SK-N-SH treated with all-trans-retinoic acid at 6 μM for 48 hours (cell line): Measurements from ENCODE around the gene HES4.

Source experiments
- ATAC-seq: fragments of 200-7000 bp; cut with Tn5 transposase; 3 replicates; pipeline ENCODE4 v1.9.1; 2020; ENCODE audit warnings: mild to moderate bottlenecking, moderate library complexity
- BACH2 ChIP-seq: fragments of 250-450 bp; sonication (Bioruptor Pico); IDR thresholded peaks from 2 replicates; pipeline ENCODE4 v1.9.0; 2021; ENCODE audit warnings: mild to moderate bottlenecking, borderline replicate concordance
- CSRNP3 ChIP-seq: fragments of 250-450 bp; sonication (Bioruptor Pico); IDR thresholded peaks from 2 replicates; pipeline ENCODE4 v1.5.1; 2021; ENCODE audit warnings: mild to moderate bottlenecking, moderate library complexity
- ESRRG ChIP-seq: fragments of 250-450 bp; sonication (Bioruptor Pico); IDR thresholded peaks from 2 replicates; pipeline ENCODE4 v1.6.1; 2021; ENCODE audit warnings: mild to moderate bottlenecking
- ISL1 ChIP-seq: fragments of 250-450 bp; sonication (Bioruptor Pico); IDR thresholded peaks from 2 replicates; pipeline ENCODE4 v2.1.2; 2022; ENCODE audit warnings: mild to moderate bottlenecking, moderate library complexity
- PATZ1 ChIP-seq: fragments of 250-450 bp; sonication (Bioruptor Pico); IDR thresholded peaks from 2 replicates; pipeline ENCODE4 v1.8.0; 2020; ENCODE audit warnings: mild to moderate bottlenecking, moderate library complexity, borderline replicate concordance
- RARB ChIP-seq: fragments of 250-450 bp; sonication (Bioruptor Pico); IDR thresholded peaks from 2 replicates; pipeline ENCODE4 v1.8.0; 2021; ENCODE audit warnings: mild to moderate bottlenecking, moderate library complexity
- SNAI2 ChIP-seq: fragments of 250-450 bp; sonication (Bioruptor Pico); IDR thresholded peaks from 2 replicates; pipeline ENCODE4 v1.5.0; 2020; ENCODE audit warnings: mild to moderate bottlenecking, moderate library complexity
- TCF4 ChIP-seq: fragments of 250-450 bp; sonication (Bioruptor Pico); IDR thresholded peaks from 2 replicates; pipeline ENCODE4 v1.8.0; 2021; ENCODE audit warnings: mild to moderate bottlenecking, moderate library complexity, borderline replicate concordance
- TOX ChIP-seq: fragments of 250-450 bp; sonication (Bioruptor Pico); IDR thresholded peaks from 2 replicates; pipeline ENCODE4 v1.8.0; 2021; ENCODE audit warnings: mild to moderate bottlenecking, moderate library complexity, borderline replicate concordance
- TSHZ2 ChIP-seq: fragments of 250-450 bp; sonication (Bioruptor Pico); IDR thresholded peaks from 2 replicates; pipeline ENCODE4 v1.5.0; 2020; ENCODE audit warnings: mild to moderate bottlenecking, moderate library complexity
- ZC3H10 ChIP-seq: fragments of 250-450 bp; sonication (Bioruptor Pico); IDR thresholded peaks from 2 replicates; pipeline ENCODE4 v1.5.1; 2021; ENCODE audit warnings: mild to moderate bottlenecking, moderate library complexity
- ZFP3 ChIP-seq: fragments of 250-450 bp; sonication (Bioruptor Pico); IDR thresholded peaks from 2 replicates; pipeline ENCODE4 v1.5.0; 2020; ENCODE audit warnings: mild to moderate bottlenecking, moderate library complexity
- ZFP30 ChIP-seq: fragments of 450-650 bp; formaldehyde crosslinking; IDR thresholded peaks from 2 replicates; pipeline ENCODE4 v1.5.0; 2022; ENCODE audit warnings: mild to moderate bottlenecking, moderate library complexity
- ZNF565 ChIP-seq: fragments of 450-650 bp; formaldehyde crosslinking; conservative IDR thresholded peaks from 2 replicates; pipeline ENCODE4 v1.5.0; 2020; ENCODE audit warnings: low read depth, mild to moderate bottlenecking, moderate library complexity
- ZNF70 ChIP-seq: fragments of 450-650 bp; formaldehyde crosslinking; IDR thresholded peaks from 2 replicates; pipeline ENCODE4 v1.5.0; 2020; ENCODE audit warnings: mild to moderate bottlenecking, moderate library complexity
- ZNF8 ChIP-seq: fragments of 450-650 bp; formaldehyde crosslinking; IDR thresholded peaks from 2 replicates; pipeline ENCODE4 v1.5.0; 2020; ENCODE audit warnings: mild to moderate bottlenecking, moderate library complexity

The HES4 gene

GRCh38 chr1:1037366-1038327 lies 37.8 kb upstream of the HES4 start:
- ATAC-seq = no peak
- TF ChIP-seq TSHZ2 (no peak), BACH2 (no peak), TCF4 (CRISPR knock-in tag) (no peak), SNAI2 (no peak), ZNF565 (CRISPR knock-in tag) (no peak), ESRRG (no peak)

GRCh38 chr1:1035291-1035943 lies 35.5 kb upstream of the HES4 start:
- no peak for TF ChIP-seq TCF4 (CRISPR knock-in tag)
- TF ChIP-seq ISL1 = no peak
- no peak for TF ChIP-seq RARB (CRISPR knock-in tag)
- no peak for TF ChIP-seq ESRRG
- no peak for TF ChIP-seq TOX
- no peak for TF ChIP-seq ZFP3 (CRISPR knock-in tag)
- no peak for TF ChIP-seq ZNF8
- TF ChIP-seq ZNF565 (CRISPR knock-in tag) = no peak
- no peak for TF ChIP-seq ZC3H10 (CRISPR knock-in tag)
- no peak for TF ChIP-seq SNAI2
- no peak for TF ChIP-seq PATZ1 (CRISPR knock-in tag)
- TF ChIP-seq ZFP30 (CRISPR knock-in tag) = no peak
- no peak for ATAC-seq

- TF ChIP-seq BACH2 = no peak
- TF ChIP-seq CSRNP3 = no peak
- ATAC-seq = no peak
Measured at GRCh38 chr1:1034439-1034781, 34.5 kb upstream of the HES4 start.

- TF ChIP-seq CSRNP3 (no peak), ZNF70 (no peak)
- no peak for ATAC-seq
Measured at GRCh38 chr1:1033731-1034438, 34.0 kb upstream of the HES4 start.

GRCh38 chr1:1033009-1033587 lies 33.2 kb upstream of the HES4 start:
- peak; percentile 87 for ATAC-seq
- no peak for TF ChIP-seq ZFP30 (CRISPR knock-in tag)
